Measurements from ENCODE around the gene RALGPS1. TPM values are rescaled to one million over a fixed set of nuclear protein-coding genes. Genes with fewer than 3 reads are reported as not detected.

RALGPS1 gene
- total and polyA plus RNA-seq, 2 of the 8 experiments (the other 6 are each of a cell fraction or from before 2014, with no cell fraction given) = 20.0 to 23.5 TPM

- no peak for TF ChIP-seq CTCF (IDR thresholded peaks at IDR 0.05; ENCODE audit: control extremely low read depth in 1 of 3, insufficient read depth in 1 of 3, low read depth in 1 of 3, low read length in 3 of 3)
- TF ChIP-seq MAFK (IDR thresholded peaks at IDR 0.05; ENCODE audit: low read depth, low read length) = no peak
- TF ChIP-seq SRF (IDR thresholded peaks at IDR 0.05; ENCODE audit: low read depth, low read length) = no peak
- TF ChIP-seq SIN3A (conservative IDR thresholded peaks at IDR 0.05 in 1 of 2, IDR thresholded peaks at IDR 0.05 in 1 of 2; ENCODE audit: low read depth in 1 of 2, low read length in 2 of 2) = no peak
These were observed 11.3 kb downstream of the RALGPS1 start (continued) for GRCh38 chr9:126925876-126926275.

All from H1 (cell line).